ENCODE measurements around the gene UCHL5.
A peak's percentile ranks its signal among the peaks of the same experiment; 100 is the strongest.
"Not testable (repeated sequence)": the region's sequence is repeated elsewhere in the genome, so short reads cannot be mapped to it uniquely, and the experiment has no call there.

Gene UCHL5

DNA sequence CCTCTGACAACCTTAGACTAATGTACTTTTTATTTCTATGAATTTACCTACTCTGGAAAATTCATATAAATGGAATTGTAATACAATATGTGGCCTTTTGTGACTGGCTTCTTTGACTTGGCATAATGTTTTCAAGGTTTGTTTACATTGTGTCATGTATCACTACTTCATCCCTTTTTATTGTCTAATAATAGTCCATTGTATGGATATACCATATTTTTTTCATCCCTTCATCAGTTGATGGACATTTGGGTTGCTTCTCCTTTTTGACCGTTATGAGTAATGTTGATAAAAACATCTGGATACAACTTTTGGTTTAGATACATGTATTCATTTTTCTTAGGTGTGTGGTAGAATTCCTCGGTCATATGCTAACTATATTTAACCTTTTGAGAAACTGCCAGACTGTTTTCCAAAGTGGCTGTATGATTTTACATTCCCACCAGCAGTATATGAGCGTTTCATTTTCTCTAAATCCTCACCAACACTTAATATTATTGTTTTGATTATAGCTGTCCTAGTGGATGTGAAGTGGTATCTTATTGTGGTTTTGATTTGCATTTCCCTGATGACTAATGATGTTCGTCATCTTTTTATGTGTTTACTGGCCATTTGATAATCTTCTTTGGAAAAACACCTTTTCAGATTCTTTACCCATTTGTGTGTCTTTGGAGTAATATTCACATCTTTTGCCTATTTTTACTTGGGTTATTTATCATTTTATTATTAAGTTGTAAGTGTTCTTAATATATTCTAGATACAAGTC is 3.7 kb upstream of the UCHL5 start:
- no peak for DNase-seq

DNA sequence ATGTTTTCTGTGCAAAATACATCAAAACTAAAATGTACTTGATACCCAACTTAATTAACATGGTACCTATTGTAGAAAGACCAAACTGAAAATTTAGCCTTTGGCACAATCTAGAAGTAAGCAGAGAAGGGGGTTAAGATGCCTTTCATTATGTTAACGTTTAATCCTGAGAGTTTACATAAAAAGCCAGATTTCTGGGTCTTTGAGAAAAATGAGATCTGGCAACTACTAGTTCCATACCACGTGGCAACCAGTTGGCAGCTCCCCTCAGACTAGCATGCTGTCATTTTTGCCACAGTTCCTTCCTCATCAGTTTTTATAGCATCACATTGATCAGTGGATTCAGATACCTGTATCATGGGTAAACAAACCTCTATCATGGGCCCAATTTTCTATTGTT is 1.8 kb upstream of the UCHL5 start:
- DNase-seq: peak; percentile 44 to 59

DNA sequence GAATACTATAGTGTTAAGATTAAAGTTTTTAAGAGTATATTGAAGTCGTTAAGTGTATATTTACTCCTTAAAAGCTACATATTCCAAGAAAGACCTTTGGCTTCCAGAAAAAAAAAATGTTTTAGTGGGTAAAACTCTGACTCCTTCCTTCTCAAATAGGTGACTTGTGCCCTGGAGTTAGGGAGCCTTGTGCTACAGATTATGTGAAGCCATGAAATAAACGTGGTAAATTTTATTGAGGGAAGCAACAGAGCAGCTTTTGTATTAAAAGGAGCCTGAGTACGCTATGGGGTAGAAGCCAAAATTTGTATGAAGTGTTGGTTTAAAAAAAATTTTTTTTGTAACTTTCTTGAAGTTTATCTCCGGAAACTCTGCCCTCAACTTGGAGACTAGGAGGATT is 1.2 kb upstream of the UCHL5 start:
- peak in 1 of 2 experiments; percentile 17 for DNase-seq

DNA sequence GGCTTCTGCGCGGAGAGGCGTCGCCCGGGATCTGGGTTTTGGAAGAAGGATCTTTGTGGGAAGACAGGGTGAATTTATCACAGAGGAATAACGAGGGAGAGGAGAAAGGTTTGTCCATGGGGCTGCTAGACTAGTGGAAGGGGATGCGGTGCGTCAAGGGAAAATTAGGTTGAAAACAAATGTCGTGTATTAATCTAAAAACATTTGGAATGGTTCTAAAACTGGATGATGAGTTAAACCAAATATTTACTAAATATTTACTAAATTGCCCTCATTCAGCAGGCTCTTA is 899 bp upstream of the UCHL5 start:
- DNase-seq: no peak

DNA sequence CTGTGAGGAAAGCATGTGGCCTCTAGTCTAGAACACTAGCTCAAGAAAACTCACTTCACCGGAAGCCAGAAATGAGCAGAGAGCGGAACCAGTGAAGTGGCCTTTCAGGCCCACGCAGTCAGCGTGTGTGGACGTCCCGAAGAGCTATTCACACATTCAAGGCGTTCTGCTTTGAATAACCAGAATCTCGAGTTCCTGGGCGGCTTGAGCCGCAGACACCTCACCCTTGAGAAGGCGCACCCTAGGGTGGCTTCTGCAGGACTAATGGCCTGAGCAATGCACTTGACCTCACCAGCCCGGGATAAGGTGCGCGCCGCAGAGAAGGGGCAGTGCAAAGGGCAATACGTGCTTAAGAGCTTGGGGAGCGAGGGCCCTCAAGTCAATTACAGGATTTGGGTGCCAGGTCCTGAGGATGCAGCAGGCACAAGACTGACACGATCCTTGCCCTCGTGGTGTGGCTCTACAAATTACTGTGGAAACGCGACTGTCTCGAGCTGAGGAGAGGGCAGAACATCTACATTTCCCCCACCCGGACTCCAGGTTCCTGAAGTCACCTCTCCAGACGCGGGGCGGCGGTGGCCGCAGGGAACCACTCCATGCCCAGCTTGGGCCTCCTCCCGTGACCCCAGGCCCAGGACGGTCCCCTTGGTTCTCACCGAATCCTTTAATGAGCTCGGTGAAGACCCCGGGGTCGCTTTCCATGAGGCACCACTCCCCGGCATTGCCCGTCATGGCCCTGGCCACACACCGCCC is 455 bp downstream of the UCHL5 start:
- DNase-seq: peak; percentile 26 to 56

DNA sequence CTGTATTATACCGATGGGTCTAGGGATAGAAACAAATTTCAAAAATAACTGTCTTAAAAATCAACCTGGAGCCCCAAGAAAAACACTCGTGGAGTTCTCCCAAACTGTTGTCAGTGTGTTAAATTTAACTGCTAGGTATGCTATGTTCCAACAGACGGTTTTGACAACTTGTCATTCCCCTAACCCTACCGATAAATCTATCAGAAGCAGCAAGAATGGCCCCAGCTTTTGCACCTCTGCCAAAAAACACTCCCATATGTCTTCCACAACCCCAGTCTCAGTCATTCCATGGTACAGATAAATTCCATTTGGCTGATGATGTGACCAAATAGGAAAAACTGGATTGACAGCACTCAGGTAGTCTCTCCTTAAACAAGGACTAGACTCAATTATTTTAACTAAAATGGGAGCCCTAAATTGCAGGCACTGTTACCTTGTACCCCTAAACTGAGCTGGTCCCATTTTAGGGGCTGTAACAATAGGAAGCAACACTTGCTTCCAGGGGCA is 4.9 kb downstream of the UCHL5 start:
- no peak for DNase-seq

DNA sequence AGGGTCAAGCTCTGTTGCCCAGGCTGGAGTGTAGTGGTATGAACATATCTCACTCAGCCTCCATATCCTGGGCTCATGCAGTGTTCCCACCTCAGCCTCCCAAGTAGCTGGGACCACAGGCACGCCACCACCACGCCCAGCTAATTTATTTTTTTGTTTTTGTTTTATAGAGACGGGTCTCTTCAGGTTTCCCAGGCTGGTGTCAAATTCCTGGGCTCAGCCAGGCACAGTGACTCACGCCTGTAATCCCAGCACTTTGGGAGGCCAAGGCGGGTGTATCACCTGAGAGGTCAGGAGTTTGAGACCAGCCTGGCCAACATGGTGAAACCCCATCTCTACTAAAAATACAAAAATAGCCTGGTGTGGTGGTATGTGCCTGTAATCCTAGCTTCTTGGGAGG is 10.2 kb downstream of the UCHL5 start:
- DNase-seq: not testable (repeated sequence)

DNA sequence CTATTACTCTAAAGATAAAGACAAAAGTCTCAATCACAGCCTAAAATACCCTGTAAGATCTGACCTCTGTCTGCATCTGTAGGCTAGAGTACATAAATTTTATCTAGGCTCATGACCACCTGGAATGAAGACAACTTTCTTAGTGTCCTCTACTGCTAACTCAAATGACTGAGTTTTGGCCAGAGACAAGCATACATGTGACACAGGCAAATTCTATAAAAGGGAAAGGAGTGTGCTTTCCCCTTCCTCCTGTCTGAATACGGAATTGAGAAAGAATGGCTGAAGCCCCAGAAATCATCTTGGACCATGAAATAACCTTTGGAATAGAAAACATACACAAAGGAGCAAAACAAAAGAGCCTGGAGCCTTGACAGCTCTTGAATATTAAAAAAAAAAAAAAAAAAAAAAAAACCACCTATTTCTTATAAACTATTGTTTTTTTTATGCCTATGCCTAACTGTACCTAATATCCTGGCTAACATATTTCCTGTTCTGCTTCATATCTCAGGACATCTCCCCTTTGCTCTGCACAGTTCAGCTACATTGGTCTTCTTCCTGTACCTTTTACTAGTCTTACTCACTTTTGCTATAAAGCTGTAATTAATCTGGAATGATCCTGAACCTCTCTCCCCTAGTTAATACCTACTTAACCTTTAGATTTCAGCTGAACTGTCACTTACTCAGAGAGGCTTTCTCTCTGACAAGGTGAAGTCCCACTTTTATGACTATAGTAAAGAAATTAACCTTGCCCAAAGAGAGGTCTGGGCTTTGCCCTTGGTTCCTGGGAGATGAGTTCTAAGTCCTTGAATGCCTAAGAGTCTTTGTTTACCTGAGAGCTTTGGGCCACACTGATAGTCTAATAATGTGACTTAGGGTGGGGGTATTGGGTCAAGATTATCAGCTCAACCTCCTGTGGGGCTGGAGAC is 16.1 kb downstream of the UCHL5 start:
- DNase-seq: no peak

DNA sequence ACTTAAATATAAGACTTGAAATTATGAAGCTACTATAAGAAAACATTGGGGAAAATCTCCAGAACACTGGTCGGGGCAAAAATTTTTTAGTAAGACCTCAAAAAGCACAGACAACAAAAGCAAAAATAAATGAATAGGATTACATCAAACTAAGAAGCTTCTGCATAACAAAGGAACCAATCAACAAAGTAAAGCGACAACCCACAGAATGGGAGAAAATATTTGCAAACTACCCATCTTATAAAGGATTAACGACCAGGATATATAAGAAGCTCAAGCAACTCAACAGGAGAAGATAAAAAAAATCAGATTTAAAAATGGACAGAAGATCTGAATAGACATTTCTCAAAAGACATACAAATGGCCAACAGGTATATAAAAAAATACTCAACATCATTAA is 19.1 kb downstream of the UCHL5 start:
- no peak for DNase-seq

DNA sequence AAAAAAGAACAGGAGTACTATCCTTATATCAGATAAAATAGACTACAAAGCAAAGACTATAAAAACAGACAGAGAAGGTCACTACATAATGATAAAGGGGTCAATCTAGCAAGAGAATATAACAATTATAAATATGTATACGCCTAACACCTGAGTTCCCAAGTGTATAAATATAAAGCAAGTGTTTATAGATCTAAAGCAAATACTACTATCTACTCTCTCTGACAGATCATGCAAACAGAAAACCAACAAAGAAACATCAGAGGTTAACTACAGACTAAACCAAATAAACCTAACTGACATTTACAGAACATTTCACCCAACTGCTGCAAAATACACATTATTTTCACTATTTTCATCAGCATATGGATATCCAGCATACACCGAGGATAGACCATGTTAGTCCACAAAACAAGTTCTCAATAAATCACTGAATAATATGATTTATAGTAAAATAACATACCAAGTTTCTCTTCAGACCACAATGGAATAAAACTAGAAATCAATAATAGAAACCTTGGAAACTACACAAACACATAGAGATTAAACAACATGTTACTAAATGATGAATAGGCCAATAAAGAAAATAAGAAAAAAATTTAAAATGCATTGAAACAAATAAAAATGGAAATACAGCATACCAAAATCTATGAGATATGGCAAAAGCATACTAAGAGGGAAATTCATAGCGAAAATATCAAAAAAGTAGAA is 22.7 kb downstream of the UCHL5 start:
- no peak for DNase-seq

DNA sequence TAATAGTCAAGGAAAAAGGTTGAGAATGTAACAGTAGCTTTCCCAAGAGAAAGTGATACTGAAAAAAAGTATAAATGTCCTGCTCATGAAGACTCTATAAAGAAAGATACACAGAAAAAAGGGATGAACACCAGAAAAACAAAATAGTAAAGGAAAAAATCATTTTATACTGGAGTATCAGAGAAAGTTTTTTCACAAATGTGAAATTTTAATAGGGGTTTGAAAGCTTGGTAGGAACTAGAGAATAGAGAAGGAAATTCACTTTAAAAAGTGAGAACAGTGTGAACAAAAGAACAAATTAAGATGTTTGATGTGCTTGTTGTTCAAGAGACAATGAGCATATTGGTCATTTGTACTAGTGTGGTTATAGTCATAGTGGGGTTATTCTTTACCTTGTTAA is 25.6 kb downstream of the UCHL5 start:
- DNase-seq: no peak

DNA sequence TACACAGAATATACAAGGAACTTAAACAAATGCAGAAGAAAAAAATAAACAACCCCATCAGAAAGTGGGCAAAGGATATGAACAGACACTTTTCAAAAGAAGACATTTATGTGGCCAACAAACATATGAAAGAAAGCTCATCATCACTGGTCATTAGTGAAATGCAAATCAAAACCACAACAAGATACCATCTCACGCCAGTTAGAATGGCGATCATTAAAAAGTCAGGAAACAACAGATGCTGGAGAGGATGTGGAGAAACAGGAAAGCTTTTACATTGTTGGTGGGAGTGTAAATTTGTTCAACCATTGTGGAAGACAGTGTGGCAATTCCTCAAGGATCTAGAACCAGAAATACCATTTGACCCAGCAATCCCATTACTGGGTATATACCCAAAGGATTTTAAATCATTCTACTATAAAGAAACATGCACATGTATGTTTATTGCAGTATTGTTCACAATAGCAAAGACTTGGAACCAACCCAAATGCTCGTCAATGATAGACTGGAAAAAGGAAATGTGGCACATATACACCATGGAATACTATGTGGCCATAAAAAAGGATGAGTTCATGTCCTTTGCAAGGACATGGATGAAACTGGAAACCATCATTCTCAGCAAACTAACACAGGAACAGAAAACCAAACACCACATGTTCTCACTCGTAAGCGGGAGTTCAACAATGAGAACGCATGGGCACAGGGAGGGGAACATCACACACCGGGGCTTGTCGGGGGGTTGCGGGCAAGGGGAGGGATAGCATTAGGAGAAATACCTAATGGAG is 26.3 kb downstream of the UCHL5 start:
- not testable (repeated sequence) for DNase-seq

DNA sequence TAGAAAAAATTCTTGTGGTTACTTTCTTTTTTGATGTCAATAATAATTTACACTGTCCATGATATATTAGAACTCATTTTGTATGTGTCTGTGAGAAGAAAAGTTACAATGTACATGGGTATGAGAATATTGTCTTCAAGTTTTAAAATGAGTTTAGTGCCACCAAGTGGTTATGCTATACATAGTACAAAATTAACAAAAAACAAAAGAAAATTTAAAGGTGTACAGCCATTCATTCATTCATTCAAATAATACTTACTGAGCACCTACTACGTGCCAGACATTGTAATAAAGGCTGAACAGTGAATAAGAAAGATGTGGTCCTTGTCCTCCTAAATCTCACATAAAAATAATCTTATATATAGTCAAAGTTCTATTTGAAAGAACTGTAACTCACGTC is 27.7 kb downstream of the UCHL5 start:
- DNase-seq: no peak

DNA sequence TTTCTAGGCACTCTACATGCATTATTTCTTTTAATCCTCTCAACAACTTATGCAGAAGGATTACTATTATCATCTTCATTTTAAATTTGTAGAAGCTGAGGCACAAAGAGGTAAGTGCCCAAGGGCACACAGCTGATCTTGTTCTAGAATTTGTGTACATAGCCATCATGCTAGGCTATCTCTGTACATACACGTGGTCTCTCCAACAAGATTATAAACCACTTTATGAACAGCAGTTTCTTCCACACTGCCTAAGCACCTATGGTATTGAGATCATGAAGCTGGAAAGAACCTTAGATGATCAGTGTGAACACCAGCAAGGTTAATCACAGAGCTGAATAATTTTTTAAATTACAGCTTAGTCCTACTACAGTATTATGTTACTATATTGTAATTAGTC is 28.9 kb downstream of the UCHL5 start:
- no peak for DNase-seq

DNA sequence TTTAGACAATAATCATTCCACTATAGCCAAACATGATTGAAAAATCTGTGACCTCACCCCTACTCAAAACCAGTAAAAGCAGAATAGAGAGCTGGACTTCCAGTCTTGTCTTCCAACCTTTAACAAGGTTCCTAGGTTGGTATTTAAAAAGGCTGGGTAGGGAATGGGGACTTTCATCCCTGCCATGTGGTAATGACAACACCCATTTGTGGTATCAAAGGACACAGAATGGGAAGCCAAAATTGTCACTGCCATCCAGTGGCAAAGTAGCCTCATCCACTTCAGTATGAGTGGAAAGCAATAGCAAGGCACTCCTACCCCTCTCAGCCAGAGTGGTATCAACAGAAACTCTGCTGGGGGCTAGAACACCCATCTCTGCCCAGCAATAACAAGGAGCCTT is 33.9 kb downstream of the UCHL5 start:
- no peak for DNase-seq

DNA sequence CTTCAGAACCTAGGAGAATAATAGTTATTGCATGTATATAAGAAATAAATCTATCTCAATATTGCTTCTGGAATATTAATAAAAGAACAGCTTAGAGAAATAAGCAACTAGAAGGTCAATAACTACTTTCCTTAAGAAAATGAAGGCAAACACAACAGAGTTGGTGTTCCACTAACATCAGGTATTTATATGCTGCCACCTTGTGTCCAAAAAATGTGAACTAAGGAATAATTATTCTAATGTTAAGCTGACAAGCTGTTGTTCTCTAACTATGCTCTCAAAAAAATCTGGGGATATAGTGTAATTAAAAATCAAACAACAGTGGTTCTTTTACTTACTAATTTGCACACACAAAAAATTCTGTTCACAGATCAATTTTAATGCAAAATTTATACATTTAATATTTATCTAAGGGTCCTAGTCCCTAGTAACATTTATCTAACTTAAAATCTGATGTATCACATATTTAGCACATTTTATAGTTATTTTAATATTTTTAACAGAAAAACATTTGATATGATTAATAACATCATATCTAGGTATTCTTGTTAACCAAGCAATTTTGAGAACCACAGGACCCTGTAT is 39.6 kb downstream of the UCHL5 start:
- peak; percentile 35 to 67 for DNase-seq

DNA sequence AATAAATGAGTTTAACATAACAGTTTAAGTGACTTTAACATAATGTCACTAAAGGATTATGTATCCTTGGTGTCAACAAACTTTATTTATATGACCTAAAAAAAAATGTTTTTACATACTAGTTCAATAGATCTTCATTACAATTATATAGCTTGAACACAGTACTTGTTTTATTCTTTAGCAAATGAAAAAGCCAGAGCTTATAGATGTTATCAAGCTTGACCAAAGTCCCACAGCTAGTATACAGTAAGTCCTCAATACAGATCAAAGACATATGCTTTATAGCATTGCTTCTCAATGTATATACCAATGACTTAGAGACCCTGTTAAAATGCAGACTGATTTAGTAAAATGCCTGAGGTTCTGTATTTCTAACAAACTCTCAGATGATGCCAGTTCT is 42.4 kb downstream of the UCHL5 start:
- DNase-seq: no peak

DNA sequence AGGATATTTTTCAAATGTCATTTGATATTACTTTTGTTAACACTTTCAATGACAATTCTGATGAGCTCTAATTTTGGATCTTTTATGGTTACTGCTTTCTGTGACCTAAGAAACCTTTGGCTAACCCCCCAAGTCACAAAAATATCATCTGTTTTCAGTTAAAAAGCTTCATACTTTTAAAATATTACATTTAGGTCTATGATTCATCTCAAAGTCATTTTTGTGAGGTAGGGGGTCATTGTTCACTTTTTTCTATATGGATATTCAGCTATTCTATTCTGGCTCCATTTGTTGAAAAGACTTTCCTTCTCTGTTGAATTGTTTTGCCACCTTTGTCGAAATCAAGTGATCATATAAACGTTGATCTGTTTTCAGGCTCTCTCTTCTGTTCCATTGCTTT is 44.8 kb downstream of the UCHL5 start:
- no peak for DNase-seq

DNA sequence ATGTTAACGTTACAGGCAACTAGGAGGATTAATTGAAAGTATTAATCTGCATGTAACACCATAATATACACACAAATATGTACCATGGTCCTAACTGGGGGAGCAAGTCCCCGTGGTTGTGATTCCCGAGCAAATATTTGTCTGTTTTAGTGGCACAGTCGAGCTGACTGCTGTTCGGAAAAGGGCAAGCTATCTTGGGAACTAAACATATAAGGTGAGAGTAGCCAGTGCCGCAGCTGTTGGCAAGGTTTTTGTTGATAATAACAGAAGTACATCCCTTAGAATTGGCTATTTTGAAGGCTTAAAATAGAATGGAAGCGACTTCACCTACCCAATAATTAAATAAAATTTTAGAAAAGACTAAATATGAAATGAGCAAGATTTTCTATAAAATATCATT is 45.5 kb downstream of the UCHL5 start:
- no peak for DNase-seq

DNA sequence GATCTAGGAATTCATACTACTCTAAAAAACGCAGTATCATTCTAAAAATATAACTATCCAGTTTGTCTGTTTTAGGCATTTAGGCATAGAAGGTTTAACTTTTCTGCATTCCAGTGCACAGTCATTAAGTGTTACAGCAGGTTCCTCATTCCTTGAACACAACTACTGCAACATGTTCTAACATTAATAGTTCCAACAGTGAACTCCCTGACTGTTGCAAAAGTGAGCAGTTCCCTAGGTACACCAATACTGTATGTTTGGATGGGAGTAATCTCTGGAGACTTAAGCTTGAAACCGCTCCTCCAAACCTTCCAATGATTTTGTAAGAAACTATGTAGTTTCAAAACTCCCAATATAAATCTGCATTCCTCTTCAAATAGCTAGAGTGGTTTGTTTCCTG is 46.2 kb downstream of the UCHL5 start:
- DNase-seq: no peak

DNA sequence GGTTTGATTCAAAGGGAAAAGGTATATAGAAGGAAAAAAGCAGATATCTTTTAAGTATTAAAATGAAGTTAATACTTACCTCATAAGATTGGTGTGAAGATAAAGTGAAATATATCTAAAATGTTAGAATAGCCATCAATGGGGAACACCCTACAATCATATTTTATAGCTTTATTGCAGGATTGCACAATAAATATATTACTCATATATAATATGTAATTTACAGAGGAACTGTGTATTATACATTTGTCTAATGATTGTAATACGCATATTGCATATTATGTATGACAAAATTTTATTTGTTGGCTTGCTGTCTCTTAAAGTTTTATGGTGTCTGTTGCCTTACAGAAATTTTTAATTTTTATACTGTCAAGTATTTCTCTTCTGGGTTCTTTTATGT is 47.8 kb downstream of the UCHL5 start:
- DNase-seq: no peak

DNA sequence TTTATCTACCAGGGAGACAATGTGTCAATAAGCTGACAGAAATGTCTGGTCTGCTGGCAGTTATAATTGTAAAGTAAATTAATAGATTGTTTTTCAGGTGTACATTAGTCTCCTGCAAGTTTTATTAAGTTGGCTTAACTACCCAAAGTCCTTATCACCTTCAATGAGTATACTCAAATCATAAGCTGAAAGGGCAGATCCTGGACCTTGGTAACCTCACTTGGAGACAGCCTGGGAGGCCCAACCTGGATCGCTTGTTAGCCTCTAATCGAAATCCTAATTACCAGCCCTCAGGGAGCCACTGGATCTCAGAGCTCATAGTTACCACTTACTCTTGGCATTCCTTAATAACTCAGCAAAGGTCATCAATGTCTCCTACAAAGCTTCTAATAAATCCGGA is 49.7 kb downstream of the UCHL5 start:
- DNase-seq: no peak
